ENCODE results near the gene URI1.

Gene URI1

DNA sequence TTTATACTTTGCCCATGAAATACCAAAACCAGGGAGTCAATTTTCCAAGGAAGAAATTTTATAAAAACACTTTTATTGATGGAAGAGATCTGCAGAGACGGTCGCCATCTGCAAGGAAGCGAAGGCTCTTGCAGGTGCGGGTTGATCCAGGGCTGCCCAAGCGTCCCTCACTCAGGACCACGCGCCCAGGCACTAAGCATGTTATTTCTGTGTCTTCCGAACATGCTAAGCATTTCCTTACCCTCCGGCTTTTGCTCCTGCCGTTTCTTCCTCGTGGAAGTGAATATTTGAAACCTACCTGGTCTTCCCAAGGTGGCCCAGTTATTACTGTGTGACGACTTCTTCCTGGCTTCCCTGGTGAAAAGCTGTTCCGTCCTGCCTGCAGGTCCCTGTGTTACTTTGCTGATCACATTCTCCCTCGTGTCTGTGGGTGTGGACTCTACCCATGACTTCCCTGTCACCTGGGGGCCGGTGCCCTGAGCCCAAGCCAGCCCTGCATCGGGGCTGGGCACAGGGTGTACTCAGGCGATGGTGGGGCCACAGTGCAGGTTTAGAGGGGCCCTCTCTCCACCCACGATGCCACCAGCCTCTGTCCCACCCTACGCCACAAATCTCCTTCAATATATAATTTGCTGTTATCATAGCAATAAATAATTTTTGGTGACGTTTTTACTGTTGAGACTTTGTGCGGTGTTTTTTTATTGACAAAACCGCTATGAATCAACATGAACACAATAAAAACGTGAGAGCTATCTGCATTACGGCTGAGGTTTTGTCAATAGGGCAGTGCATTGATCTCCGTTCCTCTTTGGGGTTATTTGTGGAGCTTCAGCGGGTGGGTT is 119.4 kb downstream of the URI1 start:
- in situ Hi-C loops (cut with MboI; ENCODE audit: low sequenced_read_pairs, unreplicated experiment) = no loop called here
- TF ChIP-seq, protein P1, sequence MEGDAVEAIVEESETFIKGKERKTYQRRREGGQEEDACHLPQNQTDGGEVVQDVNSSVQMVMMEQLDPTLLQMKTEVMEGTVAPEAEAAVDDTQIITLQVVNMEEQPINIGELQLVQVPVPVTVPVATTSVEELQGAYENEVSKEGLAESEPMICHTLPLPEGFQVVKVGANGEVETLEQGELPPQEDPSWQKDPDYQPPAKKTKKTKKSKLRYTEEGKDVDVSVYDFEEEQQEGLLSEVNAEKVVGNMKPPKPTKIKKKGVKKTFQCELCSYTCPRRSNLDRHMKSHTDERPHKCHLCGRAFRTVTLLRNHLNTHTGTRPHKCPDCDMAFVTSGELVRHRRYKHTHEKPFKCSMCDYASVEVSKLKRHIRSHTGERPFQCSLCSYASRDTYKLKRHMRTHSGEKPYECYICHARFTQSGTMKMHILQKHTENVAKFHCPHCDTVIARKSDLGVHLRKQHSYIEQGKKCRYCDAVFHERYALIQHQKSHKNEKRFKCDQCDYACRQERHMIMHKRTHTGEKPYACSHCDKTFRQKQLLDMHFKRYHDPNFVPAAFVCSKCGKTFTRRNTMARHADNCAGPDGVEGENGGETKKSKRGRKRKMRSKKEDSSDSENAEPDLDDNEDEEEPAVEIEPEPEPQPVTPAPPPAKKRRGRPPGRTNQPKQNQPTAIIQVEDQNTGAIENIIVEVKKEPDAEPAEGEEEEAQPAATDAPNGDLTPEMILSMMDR (IDR thresholded peaks at IDR 0.05; ENCODE audit: borderline replicate concordance, control extremely low read depth, extremely low read depth, insufficient read depth, missing control alignments) = no peak
- DNase-seq (ENCODE audit: low spot score) = peak; percentile 29

DNA sequence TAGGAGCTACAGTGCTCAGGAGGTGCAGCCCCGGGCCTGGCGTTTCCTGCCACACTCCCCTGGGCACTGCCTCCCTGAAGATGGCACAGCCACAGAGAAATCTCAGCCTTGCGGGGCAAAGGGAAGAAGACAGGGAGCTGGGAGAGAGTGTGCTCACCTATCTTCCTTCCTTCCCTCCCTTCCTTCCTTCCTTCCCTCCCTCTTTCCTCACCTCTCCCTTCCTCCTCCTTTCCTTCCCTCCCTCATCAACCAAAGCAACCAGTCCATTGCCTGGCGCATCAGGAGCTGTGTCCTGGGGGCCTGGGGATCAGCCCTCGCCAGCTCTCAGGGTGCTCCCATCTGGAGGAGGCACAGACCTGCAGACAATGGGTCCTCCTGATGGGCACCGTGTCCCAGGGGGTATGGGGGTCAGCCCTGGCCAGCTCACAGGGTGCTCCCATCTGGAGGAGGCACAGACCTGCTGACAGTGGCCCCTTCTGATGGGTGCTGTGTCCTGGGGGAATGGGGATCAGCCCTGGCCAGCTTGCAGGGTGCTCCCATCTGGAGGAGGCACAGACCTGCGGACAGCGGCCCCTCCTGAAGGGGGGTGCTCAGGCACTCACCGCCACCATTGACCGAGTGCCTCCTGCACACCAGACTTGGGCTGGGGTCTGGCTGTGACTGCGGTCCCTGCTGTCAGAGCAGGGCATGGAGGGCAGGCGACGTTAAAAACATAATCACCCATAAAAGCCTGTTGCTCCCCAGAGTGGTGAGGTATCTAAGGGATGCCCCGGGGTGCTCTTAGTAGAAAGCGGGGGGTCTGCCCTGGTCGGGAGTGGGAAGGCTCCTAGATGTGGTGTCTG is 120.2 kb downstream of the URI1 start:
- TF ChIP-seq, protein P1 (IDR thresholded peaks at IDR 0.05; ENCODE audit: borderline replicate concordance, control extremely low read depth, extremely low read depth, insufficient read depth, missing control alignments) = no peak
- DNase-seq (ENCODE audit: low spot score) = peak; percentile 39
- in situ Hi-C loops (cut with MboI; ENCODE audit: low sequenced_read_pairs, unreplicated experiment) = no loop called here

DNA sequence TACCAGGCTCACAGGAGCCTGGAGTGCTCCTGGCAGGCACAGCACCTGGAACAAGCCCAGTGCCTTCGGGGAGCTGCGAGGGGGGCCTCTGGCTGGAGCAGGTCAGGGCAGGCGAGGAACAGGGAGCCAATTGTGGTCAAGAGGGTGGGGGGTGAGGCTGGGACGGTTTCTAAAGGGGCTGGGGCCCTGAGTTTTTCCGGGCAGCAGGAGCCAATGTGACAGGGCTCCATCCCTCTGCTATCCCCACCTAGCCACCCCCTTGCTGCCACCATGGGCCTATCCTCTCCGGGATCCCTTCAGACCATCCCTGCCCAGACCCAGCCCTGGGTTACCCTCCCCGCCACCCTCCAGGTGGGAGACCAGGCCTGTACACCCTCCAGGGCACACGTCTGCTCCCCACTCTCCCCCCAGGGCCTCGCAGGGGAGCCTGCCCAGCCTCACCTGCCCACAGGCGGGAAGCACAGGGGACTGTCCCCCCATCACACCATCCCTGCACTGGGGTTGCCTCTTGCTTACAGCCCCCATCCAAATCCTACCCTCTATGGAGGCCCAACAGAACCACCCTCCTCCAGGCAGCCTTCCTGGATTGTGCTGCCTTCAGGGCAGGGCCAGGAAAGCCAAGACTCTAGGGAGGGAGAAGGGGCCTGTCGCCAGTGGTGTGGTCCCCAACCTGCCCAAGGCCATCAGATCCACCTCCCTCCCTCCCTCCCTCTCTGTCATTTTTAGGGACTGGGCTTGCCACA is 121.0 kb downstream of the URI1 start:
- no peak for DNase-seq (ENCODE audit: low spot score)
- in situ Hi-C loops (cut with MboI; ENCODE audit: low sequenced_read_pairs, unreplicated experiment) = no loop called here
- TF ChIP-seq, protein P1 (IDR thresholded peaks at IDR 0.05; ENCODE audit: borderline replicate concordance, control extremely low read depth, extremely low read depth, insufficient read depth, missing control alignments) = no peak

DNA sequence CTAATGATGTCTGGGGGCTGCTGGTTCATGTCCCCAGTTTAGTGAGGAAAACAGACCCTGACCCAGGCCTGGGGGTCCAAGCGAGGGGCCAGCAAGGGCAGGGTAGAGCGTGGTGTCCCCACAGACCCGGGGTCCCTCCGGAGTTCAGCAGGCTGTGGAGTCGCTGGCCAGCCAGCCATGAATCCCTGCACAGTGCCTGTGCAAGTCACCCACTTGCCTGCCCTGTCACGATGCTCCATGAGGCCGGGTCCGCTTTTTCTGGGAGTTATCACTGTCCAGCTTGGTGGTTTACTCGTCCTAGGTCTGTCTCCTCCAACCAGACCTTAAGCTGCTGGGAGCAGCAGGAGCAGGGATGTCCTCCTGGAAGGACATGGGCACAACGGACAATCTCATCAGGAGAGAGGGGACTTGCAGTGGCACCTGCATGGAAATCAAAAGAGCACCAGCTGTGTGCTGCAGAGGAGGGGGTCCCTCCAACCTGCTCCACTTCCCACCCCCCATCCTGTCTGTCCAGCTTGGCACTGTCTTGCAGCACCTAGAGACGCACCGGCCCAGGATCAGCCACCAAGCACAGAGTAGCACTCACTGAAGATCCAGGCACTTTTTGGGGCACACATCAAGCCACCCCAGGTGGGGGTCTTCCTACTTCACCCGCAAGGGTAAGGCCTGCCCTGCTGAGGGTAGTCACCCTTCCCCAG is 121.8 kb downstream of the URI1 start:
- TF ChIP-seq, protein P1 (IDR thresholded peaks at IDR 0.05; ENCODE audit: borderline replicate concordance, control extremely low read depth, extremely low read depth, insufficient read depth, missing control alignments) = no peak
- in situ Hi-C loops (cut with MboI; ENCODE audit: low sequenced_read_pairs, unreplicated experiment) = no loop called here
- peak; percentile 33 for DNase-seq (ENCODE audit: low spot score)

DNA sequence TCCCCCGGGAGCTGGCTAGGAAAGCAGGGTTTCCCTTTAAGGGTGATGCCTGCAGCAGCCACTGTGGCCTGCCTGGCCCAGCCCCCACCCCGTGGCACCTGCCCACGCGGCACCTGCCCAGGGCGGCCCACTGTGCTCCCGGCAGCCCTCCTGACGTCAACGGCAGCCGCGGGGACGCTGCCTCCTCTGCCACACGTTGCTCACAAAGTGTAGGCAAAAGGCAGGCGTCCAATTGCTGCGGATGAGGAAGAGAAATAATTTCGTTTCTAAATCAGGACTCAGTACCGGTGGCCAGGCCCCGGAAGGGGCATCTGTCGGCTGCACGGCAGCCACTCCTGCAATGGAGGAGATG is 122.3 kb downstream of the URI1 start:
- TF ChIP-seq, protein P1 (IDR thresholded peaks at IDR 0.05; ENCODE audit: borderline replicate concordance, control extremely low read depth, extremely low read depth, insufficient read depth, missing control alignments) = no peak
- in situ Hi-C loops (cut with MboI; ENCODE audit: low sequenced_read_pairs, unreplicated experiment) = no loop called here

More for the DNA sequence above, 122.3 kb downstream of the URI1 start:
- DNase-seq (ENCODE audit: low spot score) = no peak
